ENCODE data around the gene FTO. TPM values are rescaled to one million over a fixed set of nuclear protein-coding genes. Genes with fewer than 3 reads are reported as not detected.
"Not testable (repeated sequence)": the region's sequence is repeated elsewhere in the genome, so short reads cannot be mapped to it uniquely, and the experiment has no call there.

The FTO gene
- total RNA-seq, 2 donors from 2014 or later: 72.7 to 73.6 TPM

GRCh38 chr16:53689636-53690035 lies 14.3 kb upstream of the FTO start:
- 93% methylated on average over 3 of the region's 3 CpGs for WGBS

GRCh38 chr16:53690771-53691170 lies 13.2 kb upstream of the FTO start:
- TF ChIP-seq CTCF (IDR thresholded peaks at IDR 0.05): no peak
- TF ChIP-seq POLR2AphosphoS5 (IDR thresholded peaks at IDR 0.05): no peak
- TF ChIP-seq POLR2A (IDR thresholded peaks at IDR 0.05): no peak
- H3K9me3 ChIP-seq: no peaks in the 10 kb centered on the region
- H3K4me1 ChIP-seq (replicated peaks): no peaks in the 10 kb centered on the region
- no peaks in the 10 kb centered on the region for H3K36me3 ChIP-seq
- no peak for DNase-seq (ENCODE audit: low spot score)
- intact Hi-C loops (cut with DNase I): no loop called here
- no peak overlapping the region for H3K4me3 ChIP-seq
- no peaks in the 10 kb centered on the region for H3K27me3 ChIP-seq (replicated peaks; ENCODE audit: insufficient read depth)
- 96% methylated on average over 2 of the region's 2 CpGs for WGBS
- H3K27ac ChIP-seq: no peak overlapping the region

More at GRCh38 chr16:53689636-53690035, 14.3 kb upstream of the FTO start:
- H3K36me3 ChIP-seq: no peaks in the 10 kb centered on the region
- H3K27ac ChIP-seq: no peak overlapping the region
- no peak for TF ChIP-seq POLR2A (IDR thresholded peaks at IDR 0.05)
- TF ChIP-seq CTCF (IDR thresholded peaks at IDR 0.05): no peak
- no peak for TF ChIP-seq POLR2AphosphoS5 (IDR thresholded peaks at IDR 0.05)
- no peaks in the 10 kb centered on the region for H3K4me1 ChIP-seq (replicated peaks)
- intact Hi-C loops (cut with DNase I): no loop called here
- no peaks in the 10 kb centered on the region for H3K27me3 ChIP-seq (replicated peaks; ENCODE audit: insufficient read depth)
- no peaks in the 10 kb centered on the region for H3K9me3 ChIP-seq
- DNase-seq (ENCODE audit: low spot score): no peak
- H3K4me3 ChIP-seq: no peak overlapping the region

GRCh38 chr16:53692146-53692545 lies 11.8 kb upstream of the FTO start:
- Histone ChIP-seq H3K27me3 (replicated peaks; ENCODE audit: insufficient read depth) (no peaks in the 10 kb centered on the region), H3K4me1 (replicated peaks) (no peaks in the 10 kb centered on the region), H3K9me3 (no peaks in the 10 kb centered on the region), H3K27ac (no peak overlapping the region), H3K36me3 (no peaks in the 10 kb centered on the region), H3K4me3 (no peak overlapping the region)
- WGBS: 91% methylated on average over 5 of the region's 5 CpGs
- TF ChIP-seq POLR2A (IDR thresholded peaks at IDR 0.05) (no peak), POLR2AphosphoS5 (IDR thresholded peaks at IDR 0.05) (no peak), CTCF (IDR thresholded peaks at IDR 0.05) (no peak)
- intact Hi-C loops (cut with DNase I): no loop called here
- DNase-seq (ENCODE audit: low spot score): no peak

GRCh38 chr16:53693320-53693719 lies 10.6 kb upstream of the FTO start:
- H3K27ac ChIP-seq: no peak overlapping the region
- no peak overlapping the region for H3K4me3 ChIP-seq
- H3K36me3 ChIP-seq: no peaks in the 10 kb centered on the region
- 70% methylated on average over 5 of the region's 5 CpGs for WGBS
- no peaks in the 10 kb centered on the region for H3K9me3 ChIP-seq
- H3K4me1 ChIP-seq (replicated peaks): no peaks in the 10 kb centered on the region
- TF ChIP-seq CTCF (IDR thresholded peaks at IDR 0.05): no peak
- intact Hi-C loops (cut with DNase I): no loop called here
- H3K27me3 ChIP-seq (replicated peaks; ENCODE audit: insufficient read depth): no peaks in the 10 kb centered on the region
- DNase-seq (ENCODE audit: low spot score): no peak

- no peak for DNase-seq (ENCODE audit: low spot score)
- intact Hi-C loops (cut with DNase I): no loop called here
- Histone ChIP-seq H3K4me3 (no peak overlapping the region), H3K36me3 (no peaks in the 10 kb centered on the region), H3K9me3 (no peaks in the 10 kb centered on the region), H3K27ac (no peak overlapping the region), H3K27me3 (replicated peaks; ENCODE audit: insufficient read depth) (no peaks in the 10 kb centered on the region), H3K4me1 (replicated peaks) (no peaks in the 10 kb centered on the region)
- WGBS: 74% methylated on average over 1 of the region's 1 CpG
- TF ChIP-seq POLR2AphosphoS5 (IDR thresholded peaks at IDR 0.05) (no peak), POLR2A (IDR thresholded peaks at IDR 0.05) (no peak), CTCF (IDR thresholded peaks at IDR 0.05) (no peak)
Observed at GRCh38 chr16:53695070-53695469, 8.9 kb upstream of the FTO start.

- intact Hi-C loops (cut with DNase I); H3K9me3 ChIP-seq; DNase-seq (ENCODE audit: low spot score); H3K36me3 ChIP-seq; H3K27me3 ChIP-seq (replicated peaks; ENCODE audit: insufficient read depth); H3K27ac ChIP-seq; H3K4me3 ChIP-seq; H3K4me1 ChIP-seq (replicated peaks): not testable (repeated sequence)
- WGBS: 93% methylated on average over 11 of the region's 31 CpGs
Observed at GRCh38 chr16:53698271-53698670, 5.7 kb upstream of the FTO start.

All from prostate gland (tissue), 2 donors.